Osteoblast (primary cell): ENCODE results near the gene MTHFD1L. TPM values are rescaled to one million over a fixed set of nuclear protein-coding genes. Genes with fewer than 3 reads are reported as not detected.
"Not testable (repeated sequence)": the region's sequence is repeated elsewhere in the genome, so short reads cannot be mapped to it uniquely, and the experiment has no call there.

Experiments
- DNase-seq: peaks from one replicate; pipeline ENCODE4 v3.0.0; 2011; ENCODE audit warnings: low spot score, mixed read lengths; ENCODE audit not compliant: insufficient read length; ENCODE audit errors: missing footprints
- H2AFZ ChIP-seq: 2 replicates; pipeline ENCODE4 v1.6.0; 2011; ENCODE audit warnings: mild to moderate bottlenecking, low read length
- H3K27ac ChIP-seq: 2 replicates; pipeline ENCODE4 v1.5.1; 2011; ENCODE audit warnings: mild to moderate bottlenecking, low read depth, low read length, moderate library complexity
- H3K27me3 ChIP-seq: 2 replicates; pipeline ENCODE4 v1.6.0; 2012; ENCODE audit warnings: mild to moderate bottlenecking, control low read depth, inconsistent platforms, low read length, moderate library complexity; ENCODE audit not compliant: insufficient read depth
- H3K36me3 ChIP-seq: 2 replicates; pipeline ENCODE4 v1.5.1; 2011; ENCODE audit warnings: mild to moderate bottlenecking, low read length, control low read depth, moderate library complexity; ENCODE audit not compliant: insufficient read depth
- H3K4me1 ChIP-seq: 2 replicates; pipeline ENCODE4 v1.5.1; 2011; ENCODE audit warnings: mild to moderate bottlenecking, low read length, control low read depth, moderate library complexity; ENCODE audit not compliant: insufficient read depth
- H3K4me2 ChIP-seq: 2 replicates; pipeline ENCODE4 v1.6.0; 2011; ENCODE audit warnings: mild to moderate bottlenecking, low read length; ENCODE audit not compliant: insufficient read depth
- H3K4me3 ChIP-seq: fragments of 200-600 bp; sonication (generic); 3 replicates; pipeline ENCODE4 v1.5.1; 2012; ENCODE audit warnings: mild to moderate bottlenecking, low read length, inconsistent platforms; ENCODE audit not compliant: insufficient read depth
- H3K79me2 ChIP-seq: 2 replicates; pipeline ENCODE4 v1.6.0; 2012; ENCODE audit warnings: mild to moderate bottlenecking, low read length, control low read depth, inconsistent platforms; ENCODE audit not compliant: insufficient read depth
- H3K9me3 ChIP-seq: 2 replicates; pipeline ENCODE4 v1.5.1; 2011; ENCODE audit warnings: low read depth, low read length, control low read depth
- H4K20me1 ChIP-seq: 2 replicates; pipeline ENCODE4 v1.6.0; 2012; ENCODE audit warnings: mild to moderate bottlenecking, low read length, control low read depth; ENCODE audit not compliant: insufficient read depth
- CTCF ChIP-seq: IDR thresholded peaks from 2 replicates; pipeline ENCODE4 v1.5.1; 2011; ENCODE audit warnings: mild to moderate bottlenecking, low read depth, low read length, moderate library complexity; ENCODE audit errors: extremely low read depth
- total RNA-seq: library from RNA; depleted of rRNA; stranded (reverse); fragments of >200 nt; gene quantifications from 2 replicates; pipeline ENCODE4 v1.2.3, GENCODE V29; 2012

The MTHFD1L gene
- total RNA-seq, 1 donor: 56.8 TPM

GRCh38 chr6:151125651-151126416 lies 260.3 kb downstream of the MTHFD1L start:
- H2AFZ ChIP-seq, H3K4me2 ChIP-seq, H3K4me1 ChIP-seq, H4K20me1 ChIP-seq, H3K79me2 ChIP-seq, H3K9me3 ChIP-seq, DNase-seq, H3K36me3 ChIP-seq, H3K27me3 ChIP-seq, H3K4me3 ChIP-seq, H3K27ac ChIP-seq: not testable (repeated sequence)

GRCh38 chr6:151126417-151126724 lies 260.9 kb downstream of the MTHFD1L start:
- H3K79me2 ChIP-seq, H3K4me3 ChIP-seq, DNase-seq, H3K27ac ChIP-seq, H3K4me2 ChIP-seq, H2AFZ ChIP-seq, H3K9me3 ChIP-seq, H3K36me3 ChIP-seq, H3K27me3 ChIP-seq, H3K4me1 ChIP-seq, H4K20me1 ChIP-seq: not testable (repeated sequence)

DNA sequence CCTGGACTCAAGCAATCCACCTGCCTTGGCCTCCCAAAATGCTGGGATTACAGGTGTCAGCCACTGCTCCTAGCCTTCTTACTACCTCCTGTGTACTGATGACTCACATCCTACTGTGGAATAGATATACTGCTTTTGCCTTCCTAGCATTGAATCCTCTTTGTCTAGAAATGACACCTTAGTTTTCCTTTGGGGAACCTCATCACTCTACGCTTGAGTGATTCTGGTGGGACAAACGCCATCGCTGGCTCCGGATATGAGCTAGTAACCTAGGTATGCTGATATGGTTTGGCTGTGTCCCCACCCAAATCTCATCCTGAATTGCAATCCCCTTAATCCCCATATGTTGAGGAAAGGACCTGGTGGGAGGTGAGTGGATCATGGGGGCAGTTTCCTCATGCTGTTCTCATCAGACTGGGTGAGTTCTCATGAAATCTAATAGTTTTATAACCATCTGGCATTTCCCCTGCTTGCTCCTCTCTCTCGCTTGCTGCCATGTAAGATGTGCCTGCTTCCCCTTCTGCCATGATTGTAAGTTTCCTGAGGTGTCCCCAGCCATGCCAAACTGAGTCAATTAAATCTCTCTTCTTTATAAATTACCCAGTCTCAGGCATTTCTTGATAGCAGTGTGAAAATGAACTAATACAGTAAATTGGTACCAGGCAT lies 261.8 kb downstream of the MTHFD1L start:
- H3K36me3 ChIP-seq, H3K4me1 ChIP-seq, H3K4me3 ChIP-seq, H3K27ac ChIP-seq, H2AFZ ChIP-seq, DNase-seq, H4K20me1 ChIP-seq, H3K4me2 ChIP-seq, H3K79me2 ChIP-seq, H3K9me3 ChIP-seq, H3K27me3 ChIP-seq: not testable (repeated sequence)

DNA sequence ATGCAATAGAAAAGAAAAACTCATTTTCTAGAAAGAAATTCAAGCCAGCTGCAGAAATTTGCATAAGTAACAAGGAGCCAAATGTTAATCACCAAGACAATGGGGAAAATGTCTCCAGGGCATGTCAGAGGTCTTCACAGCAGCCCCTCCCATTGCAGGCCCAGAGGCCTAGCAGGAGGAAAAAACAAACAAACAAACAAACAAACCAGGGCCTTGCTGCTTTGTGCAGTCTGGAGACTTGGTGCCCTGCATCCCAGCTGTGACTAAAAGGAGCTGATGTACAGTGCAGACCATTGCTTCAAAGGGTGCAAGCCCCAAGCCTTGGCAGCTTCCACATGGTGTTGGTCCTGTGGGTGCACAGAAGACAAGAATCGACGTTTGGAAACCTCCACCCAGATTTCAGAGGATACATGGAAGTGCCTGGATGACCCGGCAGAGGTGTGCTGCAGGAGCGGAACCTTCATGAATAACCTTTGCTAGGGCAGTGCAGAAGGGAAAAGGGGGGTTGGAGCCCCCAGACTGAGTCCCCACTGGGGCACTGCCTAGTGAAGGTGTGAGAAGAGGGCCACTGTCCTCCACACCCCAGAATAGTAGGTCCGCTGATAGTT lies 263.4 kb downstream of the MTHFD1L start:
- H2AFZ ChIP-seq: no peak overlapping the region
- DNase-seq: no peak
- no peaks in the 10 kb centered on the region for H3K4me1 ChIP-seq
- no peak overlapping the region for H3K4me3 ChIP-seq
- no peak overlapping the region for H3K4me2 ChIP-seq
- no peaks in the 10 kb centered on the region for H3K27me3 ChIP-seq
- H3K36me3 ChIP-seq: no peaks in the 10 kb centered on the region
- no peak overlapping the region for H3K27ac ChIP-seq
- TF ChIP-seq CTCF: no peak
- H4K20me1 ChIP-seq: no peaks in the 10 kb centered on the region
- no peaks in the 10 kb centered on the region for H3K9me3 ChIP-seq
- H3K79me2 ChIP-seq: no peaks in the 10 kb centered on the region

GRCh38 chr6:151130329-151130728 lies 264.8 kb downstream of the MTHFD1L start:
- H3K4me2 ChIP-seq: no peak overlapping the region
- H3K27ac ChIP-seq: no peak overlapping the region
- no peak overlapping the region for H2AFZ ChIP-seq
- H3K27me3 ChIP-seq: no peaks in the 10 kb centered on the region
- no peaks in the 10 kb centered on the region for H3K9me3 ChIP-seq
- no peaks in the 10 kb centered on the region for H3K79me2 ChIP-seq
- TF ChIP-seq CTCF: no peak
- no peak overlapping the region for H3K4me3 ChIP-seq
- no peaks in the 10 kb centered on the region for H4K20me1 ChIP-seq
- no peaks in the 10 kb centered on the region for H3K36me3 ChIP-seq
- DNase-seq: no peak
- no peaks in the 10 kb centered on the region for H3K4me1 ChIP-seq
